Ovary (tissue), 9 donors: ENCODE data around the gene LRRC32. TPM values are rescaled to one million over a fixed set of nuclear protein-coding genes. Genes with fewer than 3 reads are reported as not detected.

ENCODE experiments used
- DNase-seq, 5 donors: peaks; one replicate each; pipeline ENCODE4 v3.0.0-alpha.2; 2019 to 2020
- H3K27ac ChIP-seq, 2 donors: fragments of 200-600 bp; one replicate each; pipeline versions ENCODE4 v1.5.1 to v1.8.0; 2019 to 2022
- H3K27me3 ChIP-seq: fragments of 200-600 bp; one replicate; pipeline ENCODE4 v1.8.0; 2022
- H3K36me3 ChIP-seq: fragments of 200-600 bp; sonication (generic); one replicate; pipeline ENCODE4 v1.5.1; 2019
- H3K4me1 ChIP-seq: one replicate; pipeline ENCODE4 v1.8.1; 2013; ENCODE audit warnings: mild to moderate bottlenecking, moderate library complexity; ENCODE audit not compliant: insufficient read depth
- H3K4me3 ChIP-seq: fragments of 200-600 bp; sonication (generic); one replicate; pipeline ENCODE4 v1.5.1; 2017
- H3K9me3 ChIP-seq, 2 donors: fragments of 200-600 bp in 1 of 2; sonication (generic) in 1 of 2; one replicate each; pipeline versions ENCODE4 v1.5.1 to v1.8.1; 2013 to 2019; ENCODE audit warnings: mild to moderate bottlenecking in 1 of 2, moderate library complexity in 1 of 2
- CTCF ChIP-seq, 3 donors: fragments of 450-650 bp in 2 of 3; fragments of 200-600 bp in 1 of 3; IDR thresholded peaks; one replicate each; pipeline versions ENCODE4 v1.5.1 to v1.8.0; 2016 to 2022; ENCODE audit warnings: antibody characterized with exemption in 3 of 3, mild to moderate bottlenecking in 1 of 3
- EP300 ChIP-seq: sonication (generic); formaldehyde crosslinking; IDR thresholded peaks from one replicate; pipeline ENCODE4 v1.6.1; 2017; ENCODE audit warnings: antibody characterized with exemption
- POLR2A ChIP-seq: fragments of 450-650 bp; IDR thresholded peaks from one replicate; pipeline ENCODE4 v1.6.1; 2017; ENCODE audit warnings: antibody characterized with exemption, mild to moderate bottlenecking, moderate library complexity
- WGBS, 3 donors: extraction: QIAGEN DNeasy Blood & Tissue Kit in 1 of 3; methylation state at CpG; one replicate each; pipeline versions ENCODE4 v1.1.5 to v1.1.7; 2013 to 2017; 5-methylcytosine and 5-hydroxymethylcytosine counted together
- intact Hi-C, 4 donors: fragments of 100-400 bp; cut with DNase I; formaldehyde crosslinking; loops; one replicate each; pipeline versions ENCODE4 v1.11.0 to v1.15.1; 2022 to 2023
- polyA plus RNA-seq, 2 donors: library from polyadenylated mRNA; stranded (reverse); fragments of 200-250 nt in 1 of 2; fragments of 350-450 nt in 1 of 2; fragmentation: Illumina TruSeq in 1 of 2; extraction: RNeasy Lipid Tissue Mini Kit (QIAGEN cat#74804) in 1 of 2; gene quantifications; one replicate each; pipeline ENCODE4 v1.2.3, GENCODE V29; 2013 to 2014
- total RNA-seq, 7 donors: library from RNA; depleted of rRNA in 2 of 7; stranded (reverse); fragments of >200 nt in 2 of 7; fragmentation: NEBNext Ultra II Directional in 3 of 7; extraction: Animal tissue kit (Norgen Biotek cat#: 25700) in 3 of 7; gene quantifications; one replicate each; pipeline versions ENCODE4 v1.1.0 to v1.2.4, GENCODE V29; 2016 to 2023
- donor health status: DM: no; HTN: no; CAD: no; lungs with moderate emphysema.
- donor health status: DM: no; HTN: no; CAD: no.
- donor health status: Bipolar disorder and iron deficiency.
- donor health status: DM: yes; HTN: yes; CAD: no.
- donor health status: DM: no; HTN: no; CAD: no.
- donor health status: DM: yes; HTN: yes; CAD: no.

LRRC32 gene
- total and polyA plus RNA-seq, 9 donors: 3.2 to 47.1 (median 29.5) TPM

- H3K4me3 ChIP-seq: no peak overlapping the region
- whole genome bisulfite sequencing, 3 donors: 77 to 83% (median 78%) methylated on average over 9 of the region's 9 CpGs
- no peaks in the 10 kb centered on the region for H3K4me1 ChIP-seq
- TF ChIP-seq CTCF (IDR thresholded peaks at IDR 0.05): no peak
- TF ChIP-seq EP300: no peak
- no peak for TF ChIP-seq POLR2A
- no peaks in the 10 kb centered on the region for H3K27me3 ChIP-seq
- no peak overlapping the region for H3K27ac ChIP-seq
- no peak for DNase-seq
- H3K9me3 ChIP-seq: no peaks in the 10 kb centered on the region
- no peaks in the 10 kb centered on the region for H3K36me3 ChIP-seq
- intact Hi-C loops: no loop called here
Measured at GRCh38 chr11:76685237-76685636, 14.7 kb upstream of the LRRC32 start.

GRCh38 chr11:76684516-76684915 lies 14.0 kb upstream of the LRRC32 start:
- no peak overlapping the region for H3K4me3 ChIP-seq
- H3K36me3 ChIP-seq: no peaks in the 10 kb centered on the region
- H3K27me3 ChIP-seq: no peaks in the 10 kb centered on the region
- no peak overlapping the region for H3K27ac ChIP-seq
- no peaks in the 10 kb centered on the region for H3K9me3 ChIP-seq
- WGBS, 3 donors: 95 to 97% (median 96%) methylated on average over 5 of the region's 5 CpGs
- intact Hi-C loops: loop anchor here in 1 of 4 donors (5.0 kb wide), 1 partner anchor 132 kb away; no protein-coding TSS in a partner anchor
- H3K4me1 ChIP-seq: no peaks in the 10 kb centered on the region
- no peak for DNase-seq
- no peak for TF ChIP-seq EP300
- no peak for TF ChIP-seq CTCF (IDR thresholded peaks at IDR 0.05)
- no peak for TF ChIP-seq POLR2A

- H3K27me3 ChIP-seq: no peaks in the 10 kb centered on the region
- no peaks in the 10 kb centered on the region for H3K4me1 ChIP-seq
- H3K9me3 ChIP-seq: no peaks in the 10 kb centered on the region
- intact Hi-C loops: loop anchor here in 1 of 4 donors (5.0 kb wide), 1 partner anchor 131 kb away; no protein-coding TSS in a partner anchor
- no peak overlapping the region for H3K4me3 ChIP-seq
- no peaks in the 10 kb centered on the region for H3K36me3 ChIP-seq
- TF ChIP-seq CTCF (IDR thresholded peaks at IDR 0.05) (no peak), EP300 (no peak), POLR2A (no peak)
- no peak for DNase-seq
- WGBS, 3 donors: 88 to 89% (median 88%) methylated on average over 7 of the region's 7 CpGs
- no peak overlapping the region for H3K27ac ChIP-seq
Measured at GRCh38 chr11:76683161-76684095, 12.9 kb upstream of the LRRC32 start.

GRCh38 chr11:76682684-76683083 lies 12.1 kb upstream of the LRRC32 start:
- no peak overlapping the region for H3K27ac ChIP-seq
- no peak for DNase-seq
- TF ChIP-seq EP300: no peak
- TF ChIP-seq POLR2A: no peak
- WGBS, 3 donors: 87 to 97% (median 93%) methylated on average over 2 of the region's 2 CpGs
- no peaks in the 10 kb centered on the region for H3K36me3 ChIP-seq
- H3K9me3 ChIP-seq: no peaks in the 10 kb centered on the region
- no peaks in the 10 kb centered on the region for H3K27me3 ChIP-seq
- no peaks in the 10 kb centered on the region for H3K4me1 ChIP-seq
- intact Hi-C loops: loop anchor here in 1 of 4 donors (5.0 kb wide), 1 partner anchor 130 kb away; no protein-coding TSS in a partner anchor
- H3K4me3 ChIP-seq: no peak overlapping the region

GRCh38 chr11:76682106-76682505 lies 11.6 kb upstream of the LRRC32 start:
- H3K27ac ChIP-seq: no peak overlapping the region
- H3K27me3 ChIP-seq: no peaks in the 10 kb centered on the region
- no peaks in the 10 kb centered on the region for H3K36me3 ChIP-seq
- TF ChIP-seq EP300 (no peak), CTCF (IDR thresholded peaks at IDR 0.05) (no peak), POLR2A (no peak)
- WGBS, 3 donors: 89 to 92% (median 92%) methylated on average over 2 of the region's 2 CpGs
- intact Hi-C loops: loop anchor here in 1 of 4 donors (5.0 kb wide), 1 partner anchor 130 kb away; no protein-coding TSS in a partner anchor
- H3K4me3 ChIP-seq: no peak overlapping the region
- H3K4me1 ChIP-seq: no peaks in the 10 kb centered on the region
- no peaks in the 10 kb centered on the region for H3K9me3 ChIP-seq
- DNase-seq: no peak
